Hematopoietic multipotent progenitor cell (in vitro differentiated cells): Measurements from ENCODE around the gene SLC24A4. TPM values are rescaled to one million over a fixed set of nuclear protein-coding genes. Genes with fewer than 3 reads are reported as not detected.
"Not testable (repeated sequence)": the region's sequence is repeated elsewhere in the genome, so short reads cannot be mapped to it uniquely, and the experiment has no call there.

ENCODE experiments used
- DNase-seq, 3 donors: peaks; one replicate each; pipeline ENCODE4 v3.0.0-alpha.2; 2011 to 2015; ENCODE audit warnings: low read depth in 2 of 3, low spot score in 2 of 3
- total RNA-seq: library from RNA; depleted of rRNA; stranded (reverse); fragments of >200 nt; gene quantifications from one replicate; pipeline ENCODE4 v1.2.3, GENCODE V29; 2012

SLC24A4 gene
- total RNA-seq, 1 donor, result 0.54 TPM

DNA sequence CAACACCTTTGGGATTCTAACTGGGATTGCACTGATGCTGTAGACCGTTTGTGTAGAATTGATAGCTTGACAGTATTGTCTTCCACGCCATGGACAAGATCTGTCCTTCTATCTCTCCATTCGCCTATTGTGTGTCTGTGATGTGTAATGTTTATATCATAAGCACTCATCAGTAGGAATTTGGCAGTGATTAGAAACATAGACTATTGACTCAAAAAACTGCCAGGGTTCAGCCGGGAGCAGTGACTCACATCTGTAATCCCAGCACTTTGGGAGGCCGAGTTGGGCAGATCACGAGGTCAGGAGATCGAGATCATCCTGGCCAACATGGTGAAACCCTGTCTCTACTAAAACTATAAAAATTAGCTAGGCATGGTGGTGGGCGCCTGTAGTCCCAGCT lies 213.3 kb downstream of the SLC24A4 start:
- DNase-seq, result not testable (repeated sequence)

DNA sequence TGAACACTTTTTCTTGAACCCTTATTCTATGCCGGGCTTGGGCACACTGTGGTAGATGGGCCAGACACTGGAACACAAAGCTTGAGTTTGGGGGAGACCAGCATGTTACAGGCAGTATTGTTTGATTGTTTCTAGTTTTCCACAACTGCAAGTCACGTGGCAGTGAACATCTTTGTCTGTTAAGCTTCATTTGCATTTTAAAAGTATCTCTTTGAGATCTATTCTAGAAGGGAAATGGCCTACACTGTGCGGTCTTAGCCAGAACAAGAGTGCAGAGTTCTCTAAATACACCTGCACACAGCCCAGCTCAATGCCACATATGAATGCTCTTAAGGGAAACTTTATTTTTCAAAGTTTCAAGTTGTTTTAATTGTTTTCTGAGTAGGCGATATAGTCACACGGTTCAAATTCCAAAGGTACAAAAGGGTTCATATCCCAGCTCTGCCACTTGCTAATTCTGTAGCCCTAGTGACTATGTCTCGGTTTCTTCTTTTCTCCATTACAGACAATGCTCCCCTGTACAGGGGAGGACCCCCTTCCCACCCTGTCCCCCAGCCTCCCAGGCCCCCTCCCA lies 215.5 kb downstream of the SLC24A4 start:
- DNase-seq, result no peak

DNA sequence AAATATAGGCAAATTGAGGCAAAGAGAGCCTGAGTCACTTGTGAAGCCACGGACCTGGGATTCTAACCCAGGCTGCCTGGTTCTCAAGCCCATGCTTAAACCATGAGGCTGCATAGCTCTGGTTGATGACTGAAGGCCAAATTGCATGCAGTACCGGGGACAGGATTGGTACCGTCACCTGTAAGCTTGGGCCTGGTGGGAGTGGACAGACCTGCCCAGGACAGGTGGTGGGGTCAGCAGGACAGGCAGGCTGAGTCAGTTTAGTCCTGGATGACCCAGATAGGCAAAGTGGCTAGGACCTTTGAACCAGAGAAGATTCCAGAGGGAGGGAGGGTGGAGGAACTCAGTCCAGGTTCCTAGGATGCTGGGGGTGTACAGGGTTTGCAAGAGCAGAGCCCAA lies 216.5 kb downstream of the SLC24A4 start:
- DNase-seq, result no peak

DNA sequence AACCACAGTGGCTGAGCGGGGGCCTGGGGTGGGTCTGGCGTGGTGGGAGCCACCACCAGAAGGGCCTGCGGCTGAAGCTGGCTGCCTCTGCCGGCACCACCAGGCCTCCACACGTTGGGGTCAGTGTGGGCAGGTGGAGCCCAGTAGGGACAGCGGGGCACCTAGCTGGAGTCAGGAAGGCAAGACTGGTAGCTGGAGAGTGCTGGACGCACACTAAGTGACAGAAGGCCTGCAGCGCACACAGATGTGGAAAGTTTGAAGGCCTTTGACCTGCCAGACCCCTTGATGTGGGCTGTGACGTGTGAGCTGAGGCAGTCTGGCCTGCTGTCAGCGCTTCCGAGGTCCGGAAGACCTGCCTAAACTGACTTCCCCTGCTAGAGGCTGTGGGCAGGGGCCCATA lies 216.9 kb downstream of the SLC24A4 start:
- no peak for DNase-seq

DNA sequence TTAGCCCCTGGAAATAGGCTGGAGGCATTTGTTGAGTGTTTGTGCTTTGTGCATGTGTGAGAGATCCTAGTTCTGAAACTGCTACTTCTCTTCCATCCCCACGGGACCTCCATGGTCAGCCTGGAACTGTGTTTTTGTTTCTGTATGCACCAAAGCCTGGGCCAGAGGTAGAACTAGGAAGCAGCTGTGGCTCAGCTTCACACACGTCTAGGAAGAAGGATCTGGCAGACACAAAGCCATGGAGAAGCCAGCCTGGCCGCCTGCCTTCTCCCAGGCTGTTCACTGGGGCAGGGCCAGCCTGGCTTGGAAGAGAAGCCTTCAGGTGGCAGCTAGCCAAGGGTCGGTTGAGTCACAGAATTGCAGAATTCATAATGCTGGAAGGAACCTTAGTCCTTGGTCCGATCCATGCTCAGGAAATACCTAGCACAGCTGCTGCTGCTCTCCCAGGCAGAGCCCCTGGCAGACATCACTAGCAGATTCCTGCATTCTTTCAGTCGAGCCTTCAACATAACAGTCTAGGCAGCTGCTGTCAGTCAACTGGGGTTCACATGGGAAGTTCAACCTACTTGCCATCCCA lies 217.6 kb downstream of the SLC24A4 start:
- DNase-seq, result no peak

DNA sequence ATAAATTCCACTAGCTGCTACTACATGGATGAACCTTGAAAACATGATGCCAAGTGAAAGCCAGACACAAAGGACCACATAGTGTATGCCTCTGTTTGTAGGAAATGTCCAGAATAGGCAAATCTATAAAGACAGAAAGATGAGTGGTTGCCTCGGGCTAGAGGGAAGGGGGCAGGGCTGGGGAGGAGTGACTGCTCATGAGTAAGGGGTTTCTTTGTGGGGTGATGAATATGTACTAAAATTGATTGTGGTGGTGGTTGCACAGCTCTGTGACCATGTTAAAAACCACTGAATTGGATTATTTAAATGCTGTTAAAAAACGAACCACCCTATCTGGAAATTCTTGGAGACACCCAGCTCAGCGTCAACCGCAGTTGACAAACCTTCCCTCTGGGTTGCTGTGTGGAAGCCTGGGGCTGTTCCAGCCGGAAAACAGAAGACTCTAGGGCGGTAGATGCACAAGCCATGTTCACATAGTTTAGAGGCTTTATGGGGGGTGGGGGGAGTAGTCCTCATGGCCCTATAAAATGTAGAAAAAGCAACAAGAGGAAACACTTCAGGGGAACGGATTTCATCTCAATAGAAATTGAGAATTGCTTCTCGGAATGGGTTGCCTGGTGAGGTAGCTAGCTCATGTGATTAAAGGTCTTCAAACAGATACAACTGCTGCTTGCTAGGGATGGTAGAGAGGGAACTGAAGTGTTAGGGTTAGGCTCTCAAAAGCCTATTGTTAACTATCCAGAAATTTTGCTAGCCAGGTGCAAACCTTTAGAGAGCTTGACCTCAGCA lies 220.0 kb downstream of the SLC24A4 start:
- DNase-seq, result no peak

DNA sequence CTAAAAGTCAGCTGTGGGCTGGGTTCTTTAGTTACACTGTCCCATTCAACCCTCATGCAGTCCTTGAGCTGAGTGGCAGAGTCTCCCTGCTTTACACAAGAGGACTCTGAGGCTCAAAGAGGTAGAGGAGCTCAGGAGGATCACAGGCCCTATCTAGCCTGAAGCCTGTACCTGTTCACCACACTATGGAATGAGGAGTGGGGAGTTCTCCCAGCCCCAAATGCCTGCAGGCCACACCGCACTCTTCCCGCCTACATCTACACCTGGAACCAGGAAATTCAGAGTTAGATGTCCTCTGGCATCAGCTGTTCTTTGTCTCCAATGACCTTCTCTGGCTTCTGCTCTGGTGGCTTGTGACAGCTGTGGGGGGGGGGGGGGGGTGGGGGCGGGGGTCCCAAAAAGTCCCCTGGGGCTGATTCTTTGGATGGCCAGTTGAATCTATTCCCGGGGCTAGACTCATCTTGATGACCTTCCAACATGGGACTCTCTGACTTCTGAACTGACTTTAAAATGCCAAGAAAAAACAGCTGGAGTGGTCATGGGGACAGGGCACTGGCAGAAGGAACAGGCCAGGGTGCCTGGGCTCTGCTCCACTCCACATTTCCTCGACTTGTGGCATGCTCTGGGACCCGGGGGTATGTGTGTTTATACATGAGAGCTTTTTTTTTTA lies 221.2 kb downstream of the SLC24A4 start:
- DNase-seq, result no peak

DNA sequence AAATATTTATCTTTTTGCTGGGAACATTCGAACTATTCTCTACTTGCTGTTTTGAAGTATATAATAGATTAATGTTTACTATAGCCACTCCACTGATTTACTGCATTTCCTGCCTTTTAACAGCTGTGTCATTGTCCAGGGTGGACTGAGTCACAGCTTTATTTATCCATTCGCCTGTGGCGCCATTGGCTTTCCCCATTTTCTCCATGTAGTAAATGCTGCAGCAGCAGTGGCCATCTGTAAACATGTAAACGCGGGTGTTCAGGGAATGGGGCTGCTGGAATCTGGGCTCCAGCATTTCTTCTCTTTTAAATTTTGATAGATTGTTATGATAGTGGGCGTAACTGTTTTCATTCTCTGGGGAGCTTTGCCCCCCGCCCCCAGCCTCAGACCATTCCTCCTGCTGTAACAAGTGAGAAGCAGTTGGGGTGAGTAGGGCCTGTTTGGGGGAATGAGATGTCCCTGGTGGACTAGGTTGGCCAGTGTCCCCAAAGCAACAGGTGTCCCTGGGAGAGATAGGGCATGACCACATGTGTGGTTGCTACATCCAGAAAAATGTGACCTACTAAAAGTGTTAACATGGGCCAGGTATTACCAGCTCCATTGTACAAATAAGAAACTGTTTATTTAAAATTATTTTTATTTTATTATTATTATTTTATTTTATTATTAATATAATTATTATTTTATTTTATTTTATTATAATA lies 223.5 kb downstream of the SLC24A4 start:
- DNase-seq, result no peak

DNA sequence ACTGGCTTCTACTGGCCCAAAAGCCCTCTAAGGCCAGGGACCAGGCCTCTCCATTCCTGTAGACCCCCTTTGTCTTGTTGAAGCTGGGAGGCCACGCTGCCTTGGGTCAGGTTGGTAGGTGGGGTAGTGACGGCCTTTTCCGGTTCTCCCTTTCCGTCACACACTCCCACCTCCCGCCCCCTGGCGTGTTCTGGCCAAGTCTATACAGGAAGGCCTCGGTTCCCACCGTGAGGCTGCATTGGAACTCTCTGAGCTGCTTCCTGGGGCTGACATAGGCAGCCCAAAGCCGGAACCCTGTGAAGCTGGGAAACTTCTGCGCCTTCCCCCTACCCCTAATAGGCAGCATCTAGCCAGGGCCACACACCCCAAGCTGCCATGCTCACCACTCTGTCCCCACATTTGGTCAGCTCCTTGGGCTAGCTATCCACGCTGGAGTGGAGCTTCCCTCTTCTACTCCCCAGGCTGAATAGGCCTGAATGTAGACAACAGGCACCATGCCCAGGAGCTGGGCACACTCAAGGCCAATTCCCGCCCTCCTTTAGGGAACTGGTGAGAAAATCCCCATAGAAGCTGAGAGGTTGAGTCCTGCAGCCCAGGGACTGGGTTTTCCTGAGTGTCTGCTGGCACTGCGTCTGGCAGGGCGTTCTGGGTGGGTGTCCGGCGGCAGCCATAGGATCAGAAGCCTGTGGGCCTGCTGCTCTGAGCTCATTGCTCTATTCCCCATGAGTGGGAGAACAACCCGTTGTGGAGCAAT lies 226.3 kb downstream of the SLC24A4 start:
- DNase-seq, result no peak

DNA sequence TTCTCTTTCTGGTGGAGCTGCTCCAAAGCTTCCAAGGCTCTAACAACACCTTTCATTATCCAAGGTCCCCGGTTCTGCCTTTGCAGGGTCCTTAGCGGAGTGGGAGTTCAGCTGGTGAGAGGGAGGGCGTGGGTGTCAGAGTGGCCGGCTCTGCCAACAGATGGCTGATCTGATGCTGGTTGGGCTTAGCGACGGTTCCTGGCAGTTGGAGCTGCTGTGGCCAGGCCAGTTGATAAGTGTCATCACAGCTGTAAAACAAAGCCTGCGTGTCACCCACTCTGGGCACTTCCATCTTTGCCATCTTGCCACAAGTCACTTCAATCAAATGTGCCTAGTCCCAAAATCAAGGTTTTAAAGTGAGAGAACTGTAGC lies 226.9 kb downstream of the SLC24A4 start:
- peak in 2 of 3 donors; percentile 70 to 87 for DNase-seq

Other genes starting within 250 kb of the SLC24A4 start
- gene ATXN3, start 216.6 kb upstream of the SLC24A4 start, total RNA-seq, result 17.2 TPM
- gene NDUFB1, start 201.5 kb upstream of the SLC24A4 start, total RNA-seq, result 45.2 TPM
- gene CPSF2, start 201.2 kb upstream of the SLC24A4 start, total RNA-seq, result 9.7 TPM
- 73.5 TPM for gene RIN3, start 190.6 kb downstream of the SLC24A4 start, total RNA-seq